Activated CD8-positive, alpha-beta memory T cell treated with anti-CD3 and anti-CD28 coated beads for 48 hours (primary cell): ENCODE measurements around the gene TRIM58.

Source experiments
- DNase-seq, 3 experiments: peaks; one replicate each; pipeline ENCODE4 v3.0.0-alpha.2; 2020; ENCODE audit warnings: low read depth in 2 of 3, low spot score in 2 of 3

TRIM58 gene, protein sequence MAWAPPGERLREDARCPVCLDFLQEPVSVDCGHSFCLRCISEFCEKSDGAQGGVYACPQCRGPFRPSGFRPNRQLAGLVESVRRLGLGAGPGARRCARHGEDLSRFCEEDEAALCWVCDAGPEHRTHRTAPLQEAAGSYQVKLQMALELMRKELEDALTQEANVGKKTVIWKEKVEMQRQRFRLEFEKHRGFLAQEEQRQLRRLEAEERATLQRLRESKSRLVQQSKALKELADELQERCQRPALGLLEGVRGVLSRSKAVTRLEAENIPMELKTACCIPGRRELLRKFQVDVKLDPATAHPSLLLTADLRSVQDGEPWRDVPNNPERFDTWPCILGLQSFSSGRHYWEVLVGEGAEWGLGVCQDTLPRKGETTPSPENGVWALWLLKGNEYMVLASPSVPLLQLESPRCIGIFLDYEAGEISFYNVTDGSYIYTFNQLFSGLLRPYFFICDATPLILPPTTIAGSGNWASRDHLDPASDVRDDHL

DNA sequence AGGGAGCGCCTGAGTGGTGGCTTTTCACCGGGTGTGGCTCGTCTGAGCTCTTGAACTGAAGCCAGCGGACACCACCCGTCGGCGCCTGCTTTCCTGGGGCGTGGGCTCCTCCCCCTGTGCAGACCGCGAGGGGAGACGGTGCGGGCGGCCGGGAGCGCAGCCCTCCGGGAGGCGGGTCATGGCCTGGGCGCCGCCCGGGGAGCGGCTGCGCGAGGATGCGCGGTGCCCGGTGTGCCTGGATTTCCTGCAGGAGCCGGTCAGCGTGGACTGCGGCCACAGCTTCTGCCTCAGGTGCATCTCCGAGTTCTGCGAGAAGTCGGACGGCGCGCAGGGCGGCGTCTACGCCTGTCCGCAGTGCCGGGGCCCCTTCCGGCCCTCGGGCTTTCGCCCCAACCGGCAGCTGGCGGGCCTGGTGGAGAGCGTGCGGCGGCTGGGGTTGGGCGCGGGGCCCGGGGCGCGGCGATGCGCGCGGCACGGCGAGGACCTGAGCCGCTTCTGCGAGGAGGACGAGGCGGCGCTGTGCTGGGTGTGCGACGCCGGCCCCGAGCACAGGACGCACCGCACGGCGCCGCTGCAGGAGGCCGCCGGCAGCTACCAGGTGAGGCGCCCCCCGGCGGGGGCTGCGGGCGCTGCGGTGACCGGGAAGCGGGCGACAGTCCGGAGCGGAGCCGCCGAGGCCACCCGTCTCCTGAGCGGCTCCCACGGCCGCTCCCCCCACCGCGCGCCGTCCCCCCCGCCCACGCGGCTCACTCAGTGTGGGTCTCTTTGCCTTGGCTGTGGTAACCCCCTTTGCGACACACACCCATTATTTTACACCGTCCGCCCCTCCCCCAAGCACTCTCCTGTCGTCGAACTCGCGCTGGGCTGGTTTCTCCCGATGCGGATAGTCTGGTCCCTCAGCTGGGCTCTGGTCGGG, at the start of gene TRIM58:
Gene TRIM58, plus strand, starts transcription at position 119 of the 916 bp plus-strand sequence. Its CDS starts 60 bp downstream, at position 179.
- peak in 2 of 3 experiments; percentile 3 to 6 for DNase-seq

DNA sequence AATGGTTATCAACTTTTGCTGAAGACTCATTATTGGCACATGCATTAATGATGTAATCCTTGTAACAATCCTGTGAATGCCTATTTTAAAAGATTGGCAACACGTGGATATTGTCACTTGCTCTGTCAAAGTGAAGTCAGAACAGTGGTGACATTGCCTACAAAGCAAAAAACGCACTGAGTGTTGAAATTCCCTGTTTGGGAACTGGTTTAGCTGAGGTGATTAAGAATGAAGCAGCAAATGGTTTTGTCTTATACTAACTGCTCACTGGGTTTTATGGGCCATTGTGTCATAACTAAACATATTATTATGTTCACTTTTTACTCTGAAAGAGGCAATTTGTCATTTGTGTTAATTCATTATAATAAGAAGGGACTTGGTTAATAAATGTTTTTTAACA, 44.4 kb upstream of the TRIM58 start:
- no peak for DNase-seq

DNA sequence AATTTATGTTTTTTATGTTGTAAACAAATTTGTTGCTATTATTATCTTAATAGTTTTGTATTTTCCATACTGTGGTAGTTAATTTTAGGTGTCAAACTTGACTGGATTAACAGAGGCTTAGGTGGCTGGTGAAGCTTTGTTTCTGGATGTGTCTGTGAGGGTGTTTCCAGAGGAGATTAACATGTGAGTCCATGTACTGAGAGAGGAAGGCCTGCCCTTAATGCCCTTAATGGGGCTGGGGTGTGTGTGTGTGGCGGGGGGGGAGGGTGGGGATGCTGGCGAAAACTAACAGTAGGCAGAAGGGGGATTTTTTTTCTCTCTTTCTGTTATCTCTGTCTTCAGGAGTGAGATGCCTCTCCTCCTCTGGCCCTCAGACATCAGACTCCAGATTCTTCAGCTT, 34.9 kb upstream of the TRIM58 start:
- DNase-seq: no peak

DNA sequence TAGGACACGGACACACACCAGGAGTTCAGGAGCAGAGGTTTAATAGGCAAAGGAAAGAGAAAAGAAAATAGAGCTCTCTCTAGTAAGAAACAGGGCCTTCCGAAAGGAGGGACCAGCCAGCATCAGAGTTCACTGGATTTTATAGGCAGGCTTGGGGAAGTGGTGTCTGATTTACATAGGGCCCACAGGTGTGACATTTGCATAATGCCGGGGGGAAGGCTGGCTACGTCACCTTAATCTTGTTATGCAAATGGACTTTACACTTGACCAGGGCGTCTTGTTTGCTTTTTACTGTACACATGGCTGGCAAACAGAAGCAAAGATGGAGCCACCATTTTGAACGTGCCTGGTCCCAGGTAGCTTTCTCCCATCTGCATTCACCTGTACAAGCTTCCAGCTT, 33.0 kb upstream of the TRIM58 start, which contains the start of gene OR14A16:
Gene OR14A16, minus strand, starts transcription at position 97 of the 400 bp plus-strand sequence. CDS start 8,390 bp downstream, outside the sequence.
- no peak for DNase-seq

DNA sequence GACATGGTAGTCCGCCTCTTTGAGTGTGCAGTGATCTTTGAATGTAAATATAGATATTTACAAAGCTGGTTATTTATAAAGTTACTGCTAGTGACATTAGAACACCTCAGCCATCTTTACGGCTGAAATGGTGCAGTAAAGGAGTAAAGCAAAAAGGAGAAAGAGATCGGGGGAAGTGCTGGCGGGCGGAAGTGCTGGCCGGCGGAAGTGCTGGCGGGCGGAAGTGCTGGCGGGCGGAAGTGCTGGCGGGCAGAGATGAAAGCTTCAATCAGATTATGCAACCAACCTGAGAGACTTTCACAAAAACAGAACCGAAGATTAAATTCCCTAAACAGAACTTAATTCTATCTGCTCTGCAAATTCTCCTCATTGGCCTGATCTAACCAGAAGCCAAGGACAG, 31.6 kb upstream of the TRIM58 start:
- no peak for DNase-seq

DNA sequence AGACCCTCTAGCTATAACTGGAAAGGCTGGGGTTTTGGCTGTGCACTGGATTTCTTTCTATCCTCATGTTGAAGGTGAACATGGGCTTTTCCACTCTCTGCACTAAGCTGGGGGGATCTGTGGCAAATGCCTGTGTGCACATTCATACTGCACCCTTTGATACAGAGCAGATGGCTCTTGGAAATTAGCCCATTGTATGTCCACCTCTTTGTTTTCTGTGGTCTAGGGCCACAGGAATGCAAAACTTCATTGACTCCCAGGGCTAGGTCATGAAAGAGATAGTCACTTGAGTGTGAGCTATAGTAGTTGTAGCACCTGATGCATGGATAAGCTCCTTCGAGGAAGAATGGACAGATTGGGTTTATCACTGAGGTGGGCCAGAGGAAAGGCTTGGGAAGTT, 27.3 kb upstream of the TRIM58 start:
- no peak for DNase-seq

DNA sequence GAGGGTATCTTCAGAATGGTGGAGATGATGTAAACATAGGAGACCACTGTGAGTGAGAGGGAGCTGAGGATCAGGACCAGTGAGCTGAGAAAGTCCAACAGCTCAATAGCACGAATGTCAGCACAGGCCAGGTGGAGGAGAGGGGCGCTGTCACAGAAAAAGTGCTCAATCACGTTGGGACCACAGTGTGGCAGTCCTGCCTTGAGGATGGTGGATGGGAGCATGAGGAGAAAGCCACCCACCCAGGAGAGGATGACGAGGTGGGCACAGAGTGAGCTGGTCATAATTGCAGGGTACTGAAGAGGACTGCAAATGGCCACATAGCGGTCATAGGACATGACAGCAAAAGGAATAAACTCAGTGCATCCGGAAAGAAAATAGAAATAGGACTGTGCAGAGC, 23.4 kb upstream of the TRIM58 start:
- no peak for DNase-seq

DNA sequence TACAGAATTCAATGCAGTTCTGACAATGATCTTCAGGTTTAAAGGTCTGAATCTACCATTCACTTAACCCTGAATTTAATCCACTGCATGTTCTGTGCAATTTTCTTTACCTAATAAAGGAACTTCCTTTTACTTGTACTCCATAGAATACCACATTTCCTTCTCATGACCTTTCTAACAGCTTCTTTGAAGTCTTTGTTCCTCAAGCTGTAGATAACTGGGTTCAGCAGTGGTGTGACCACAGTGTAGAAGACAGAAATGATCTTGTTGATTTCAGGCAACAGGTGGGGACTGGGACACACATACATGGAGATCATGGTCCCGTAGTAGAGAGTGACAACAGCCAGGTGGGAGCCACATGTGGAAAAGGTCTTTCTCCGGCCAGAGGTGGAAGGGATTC, 16.2 kb upstream of the TRIM58 start:
- DNase-seq: no peak

DNA sequence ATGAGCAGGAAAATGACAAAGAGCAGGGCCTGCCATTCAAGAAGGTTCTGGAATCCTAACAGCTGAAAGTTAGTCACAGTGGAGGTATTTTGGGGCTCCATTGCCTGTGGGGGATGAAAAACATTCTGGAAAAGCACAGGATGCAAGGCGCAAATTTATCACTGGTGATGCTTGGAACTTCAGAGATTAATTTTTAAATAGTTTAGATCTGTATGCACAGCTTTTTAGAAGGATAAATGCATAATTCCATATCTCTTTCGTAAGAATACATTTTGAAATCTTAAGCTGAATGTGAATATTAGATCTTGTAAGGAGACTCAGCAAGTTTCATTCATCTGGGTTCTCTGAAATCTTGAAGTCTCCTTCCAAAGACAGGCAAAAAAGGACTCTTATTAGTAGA, 15.2 kb upstream of the TRIM58 start, which contains the start of gene OR11L1:
Gene OR11L1, minus strand, starts transcription at position 101 of the 400 bp plus-strand sequence. Its CDS starts 0 bp downstream, at position 101.
- no peak for DNase-seq

DNA sequence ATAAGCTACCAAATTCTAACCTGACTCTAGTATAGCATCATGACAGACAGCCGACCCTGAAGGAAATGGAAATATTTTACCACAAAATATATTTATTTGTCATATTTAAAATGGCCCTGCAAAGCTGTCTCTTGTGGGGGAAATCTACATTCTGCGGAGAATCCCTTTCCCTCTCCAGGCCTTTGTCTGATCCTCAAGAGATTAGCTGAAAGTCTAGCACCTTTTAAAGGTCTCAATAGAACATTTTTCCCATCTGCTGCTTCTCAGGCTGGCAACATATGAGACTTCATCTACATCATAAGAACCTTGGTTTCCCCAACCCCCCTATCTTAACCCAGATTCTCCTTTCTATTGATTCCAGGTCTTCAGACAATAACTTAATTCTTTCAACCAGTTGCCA, 13.6 kb upstream of the TRIM58 start:
- DNase-seq: no peak

DNA sequence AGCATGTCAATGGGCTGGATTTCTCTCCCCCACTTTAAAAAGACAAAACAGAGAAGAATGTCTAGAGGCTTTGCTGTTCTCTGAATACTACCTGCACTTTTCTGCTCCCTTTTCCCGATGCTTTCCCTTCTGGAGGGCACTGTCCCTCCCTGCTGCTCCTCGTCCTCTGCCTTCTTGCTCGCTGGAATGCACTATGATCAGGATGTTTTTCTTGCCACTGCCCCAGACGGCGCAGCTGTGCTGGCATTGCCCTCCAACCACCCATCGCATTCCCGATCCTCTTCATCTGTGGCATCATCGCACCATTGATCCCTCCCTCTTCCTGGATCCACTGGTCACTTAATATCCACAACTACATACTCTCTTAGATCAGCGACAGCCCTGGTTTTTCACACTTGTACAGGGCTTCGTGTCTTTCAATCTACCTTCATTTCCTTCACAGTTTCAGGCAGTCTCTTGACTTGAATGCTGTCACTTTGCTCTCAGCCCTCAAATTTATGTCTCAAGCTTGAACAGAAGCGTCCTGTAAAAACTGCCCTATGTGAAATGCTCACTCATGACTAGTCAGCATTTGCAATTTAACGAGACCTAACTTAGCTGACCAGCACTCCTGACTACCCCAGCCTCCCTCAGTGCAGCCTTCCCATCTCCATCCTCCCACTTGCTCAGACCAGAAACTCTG, 11.8 kb upstream of the TRIM58 start:
- no peak for DNase-seq

DNA sequence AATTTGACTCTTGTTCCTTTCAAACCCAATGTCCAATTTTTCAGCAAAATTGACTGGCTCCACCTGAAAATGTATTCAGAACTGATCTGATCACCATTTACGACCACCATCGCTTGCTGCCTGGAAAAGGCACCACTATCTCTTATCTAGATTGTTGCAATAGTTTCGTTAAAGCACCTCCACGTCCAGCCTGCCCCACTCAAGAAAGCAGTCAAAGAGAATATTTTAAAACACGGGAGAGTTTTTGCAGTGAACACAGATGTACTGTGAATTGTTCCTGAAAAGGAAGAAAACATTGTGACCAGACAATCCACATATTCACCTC, 11.3 kb upstream of the TRIM58 start:
- no peak for DNase-seq

DNA sequence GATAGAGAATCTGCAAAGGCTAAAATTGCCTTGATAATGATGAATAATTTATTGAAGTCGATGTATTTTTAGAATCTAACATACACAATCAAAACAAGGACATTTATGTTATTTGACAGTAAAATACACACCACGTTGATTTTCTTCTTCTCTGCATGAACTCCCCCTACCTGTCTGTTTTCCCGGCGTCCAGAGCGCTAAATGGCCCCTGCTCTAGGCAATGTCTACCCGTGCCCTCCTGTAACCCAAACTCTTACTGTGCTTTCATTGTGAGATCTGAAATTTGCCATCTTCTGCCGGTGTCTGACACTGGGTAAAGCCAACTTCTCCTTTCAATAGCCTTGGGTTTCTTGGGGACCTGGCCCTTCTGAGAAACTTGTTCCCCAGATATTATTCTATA, 8.6 kb upstream of the TRIM58 start:
- DNase-seq: no peak

DNA sequence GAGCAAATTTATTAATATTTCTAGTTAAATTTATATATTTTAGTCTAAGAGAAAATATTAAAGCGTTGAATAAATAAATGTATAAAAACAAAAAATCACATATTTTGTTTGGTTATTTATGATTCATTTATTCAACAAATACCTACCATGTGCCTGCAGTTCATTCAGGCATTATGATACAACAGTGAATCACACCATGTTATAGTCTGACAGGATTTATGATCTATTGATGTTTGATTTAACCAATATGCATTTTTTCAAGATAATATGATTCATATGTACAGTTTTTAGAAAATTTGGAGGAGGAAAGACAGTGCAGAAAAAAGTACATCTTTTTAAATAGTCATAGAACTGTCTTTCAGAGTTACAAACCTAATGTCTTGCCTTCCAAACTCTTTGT, 7.4 kb upstream of the TRIM58 start:
- no peak for DNase-seq

DNA sequence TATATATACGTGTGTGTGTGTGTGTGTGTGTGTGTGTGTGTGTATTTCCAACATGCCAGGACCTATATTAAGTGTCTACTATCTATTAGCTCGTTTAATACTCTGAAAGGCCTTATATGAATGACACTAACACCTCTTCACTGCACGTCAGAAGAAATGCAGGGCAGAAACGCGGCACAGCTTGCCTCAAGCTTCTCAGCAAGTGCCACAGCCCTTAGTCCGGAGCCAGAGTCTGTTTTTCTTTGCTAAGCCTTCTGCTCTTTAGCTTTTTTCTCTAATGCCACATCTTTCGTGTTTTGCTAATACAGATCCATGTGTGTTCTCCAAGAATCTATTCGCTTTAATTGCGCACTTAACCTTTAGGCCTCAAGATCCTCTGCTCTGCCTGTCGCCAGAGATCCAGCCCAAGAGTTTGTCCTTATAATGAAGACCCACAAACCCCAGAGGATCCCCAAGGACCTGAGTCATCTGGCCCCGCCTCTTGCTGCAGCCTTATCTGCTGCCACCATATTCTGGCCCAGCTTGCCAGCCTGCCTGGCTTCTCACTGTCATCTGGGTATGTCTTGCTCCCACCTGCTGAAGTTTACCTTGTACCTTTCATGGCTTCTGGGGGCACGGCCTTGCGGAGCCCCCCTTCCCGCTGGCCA, 2.0 kb upstream of the TRIM58 start:
- no peak for DNase-seq

DNA sequence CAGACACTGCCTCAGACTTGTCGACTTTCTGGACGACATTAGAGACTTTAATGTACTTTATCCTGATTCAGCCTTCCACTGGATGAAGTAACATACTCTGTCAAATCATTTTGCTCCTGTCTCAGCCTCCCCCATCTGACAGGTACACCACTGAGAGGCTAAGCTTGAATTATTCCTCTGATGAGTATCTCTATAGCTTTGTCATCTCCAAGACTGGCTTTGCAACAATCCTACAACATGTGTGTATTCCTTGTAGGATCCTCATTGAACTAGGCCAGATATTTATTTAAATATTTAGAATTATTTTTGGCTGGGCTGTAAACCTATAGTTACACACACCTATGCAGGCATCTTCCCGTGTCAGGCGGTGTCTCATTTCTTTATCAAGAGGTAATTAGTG, 1.1 kb upstream of the TRIM58 start:
- DNase-seq: no peak

DNA sequence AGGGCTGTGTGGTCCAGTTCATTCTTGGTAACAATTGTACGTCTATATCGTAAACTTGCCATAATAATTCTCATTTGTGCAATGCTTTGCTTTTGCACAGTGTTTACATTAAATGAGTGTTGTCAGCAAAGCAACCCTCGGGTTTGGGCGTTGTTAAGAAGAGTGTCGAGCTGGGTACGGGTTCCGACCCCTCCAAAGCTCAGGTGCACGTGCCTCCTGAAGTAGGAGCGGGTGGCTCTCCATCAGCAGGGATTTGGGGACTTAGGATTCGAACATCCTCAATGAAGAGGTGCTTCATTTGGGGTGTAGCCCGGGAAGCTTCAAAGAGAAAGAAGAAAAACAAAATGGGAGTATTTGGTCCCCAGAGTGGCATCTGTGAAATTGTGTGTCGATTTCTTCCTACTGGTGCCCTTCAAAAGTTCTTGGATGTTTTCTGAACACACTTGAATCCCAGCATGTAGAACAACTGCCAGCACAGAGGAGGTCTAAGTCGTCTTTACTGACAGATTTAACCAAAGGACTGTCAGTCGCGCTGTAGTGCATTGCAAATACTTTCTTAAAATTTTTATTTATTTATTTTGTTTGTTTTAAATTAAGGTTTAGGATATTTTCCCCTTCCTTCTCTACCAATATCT, 1.1 kb downstream of the TRIM58 start:
- DNase-seq: no peak

DNA sequence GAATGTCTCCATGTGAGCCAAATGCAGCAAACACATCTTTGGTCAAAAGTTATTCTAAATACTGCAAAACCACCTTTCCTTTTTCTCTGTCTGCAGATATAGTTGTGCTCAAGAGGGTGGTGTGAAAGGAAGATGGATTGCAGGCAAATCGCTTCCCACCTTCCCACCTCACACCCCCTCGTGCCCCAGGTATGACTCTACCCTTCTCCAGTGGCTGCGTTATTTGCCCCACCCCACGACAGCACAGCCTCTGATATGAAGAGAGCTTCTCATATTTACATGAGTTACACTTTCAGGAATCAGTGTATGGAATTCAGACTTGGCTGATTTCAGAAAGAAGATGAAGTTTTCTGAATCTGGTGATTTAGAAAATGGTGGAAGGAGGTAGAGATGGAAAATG, 5.8 kb downstream of the TRIM58 start:
- DNase-seq: no peak

DNA sequence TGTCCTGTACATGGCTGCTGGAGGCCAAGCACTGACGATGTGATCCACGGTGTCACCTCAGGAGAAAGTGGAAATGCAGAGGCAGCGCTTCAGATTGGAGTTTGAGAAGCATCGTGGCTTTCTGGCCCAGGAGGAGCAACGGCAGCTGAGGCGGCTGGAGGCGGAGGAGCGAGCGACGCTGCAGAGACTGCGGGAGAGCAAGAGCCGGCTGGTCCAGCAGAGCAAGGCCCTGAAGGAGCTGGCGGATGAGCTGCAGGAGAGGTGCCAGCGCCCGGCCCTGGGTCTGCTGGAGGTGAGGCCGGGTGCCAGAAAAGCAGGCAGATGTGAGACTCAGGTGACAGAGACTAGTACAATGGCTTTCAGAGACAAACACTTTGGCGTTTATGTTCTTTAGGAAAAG, 7.7 kb downstream of the TRIM58 start:
- DNase-seq: no peak

DNA sequence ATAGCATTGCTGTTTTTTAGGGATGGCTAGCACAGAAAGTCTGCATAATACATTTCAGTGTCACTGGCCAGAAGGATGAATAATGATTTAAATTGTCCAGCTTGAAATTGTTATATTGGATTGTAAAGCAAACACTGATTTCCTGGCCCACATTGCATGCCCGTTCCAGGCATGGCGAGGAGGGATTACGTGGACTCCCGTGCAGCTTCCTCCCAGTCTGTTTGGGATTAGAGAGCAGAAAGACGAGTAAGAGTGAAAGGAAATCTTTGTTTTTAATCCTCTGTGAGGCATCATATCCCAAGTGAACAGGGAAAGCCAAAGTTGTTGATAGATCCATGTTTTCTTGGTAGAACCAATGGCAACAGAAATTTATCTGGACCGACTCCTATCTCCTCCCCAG, 8.4 kb downstream of the TRIM58 start:
- DNase-seq: no peak
